Transverse colon (tissue), 4 donors: Measurements from ENCODE around the gene MOGAT1.

Experiments
- EP300 ChIP-seq: sonication (generic); formaldehyde crosslinking; IDR thresholded peaks from one replicate; pipeline ENCODE4 v1.6.1; 2017; ENCODE audit warnings: antibody characterized with exemption, low read depth
- POLR2A ChIP-seq: fragments of 450-650 bp; IDR thresholded peaks from one replicate; pipeline ENCODE4 v1.6.1; 2016; ENCODE audit warnings: antibody characterized with exemption, mild to moderate bottlenecking, moderate library complexity
- POLR2AphosphoS5 ChIP-seq, 3 donors: sonication (generic); formaldehyde crosslinking; IDR thresholded peaks; one replicate each; pipeline ENCODE4 v1.6.1; 2016; ENCODE audit warnings: antibody characterized with exemption in 3 of 3
- TF ChIP-seq, protein P1 (sequence below), 5 experiments: fragments of 200-600 bp in 3 of 5; fragments of 450-650 bp in 2 of 5; sonication (generic) in 3 of 5; IDR thresholded peaks; 1 replicate in 2 of 5; 2 replicates in 3 of 5; pipeline ENCODE4 v1.5.1; 2016 to 2017; ENCODE audit warnings: antibody characterized with exemption in 5 of 5, inconsistent platforms in 3 of 5, mild to moderate bottlenecking in 2 of 5, moderate library complexity in 1 of 5

DNA sequence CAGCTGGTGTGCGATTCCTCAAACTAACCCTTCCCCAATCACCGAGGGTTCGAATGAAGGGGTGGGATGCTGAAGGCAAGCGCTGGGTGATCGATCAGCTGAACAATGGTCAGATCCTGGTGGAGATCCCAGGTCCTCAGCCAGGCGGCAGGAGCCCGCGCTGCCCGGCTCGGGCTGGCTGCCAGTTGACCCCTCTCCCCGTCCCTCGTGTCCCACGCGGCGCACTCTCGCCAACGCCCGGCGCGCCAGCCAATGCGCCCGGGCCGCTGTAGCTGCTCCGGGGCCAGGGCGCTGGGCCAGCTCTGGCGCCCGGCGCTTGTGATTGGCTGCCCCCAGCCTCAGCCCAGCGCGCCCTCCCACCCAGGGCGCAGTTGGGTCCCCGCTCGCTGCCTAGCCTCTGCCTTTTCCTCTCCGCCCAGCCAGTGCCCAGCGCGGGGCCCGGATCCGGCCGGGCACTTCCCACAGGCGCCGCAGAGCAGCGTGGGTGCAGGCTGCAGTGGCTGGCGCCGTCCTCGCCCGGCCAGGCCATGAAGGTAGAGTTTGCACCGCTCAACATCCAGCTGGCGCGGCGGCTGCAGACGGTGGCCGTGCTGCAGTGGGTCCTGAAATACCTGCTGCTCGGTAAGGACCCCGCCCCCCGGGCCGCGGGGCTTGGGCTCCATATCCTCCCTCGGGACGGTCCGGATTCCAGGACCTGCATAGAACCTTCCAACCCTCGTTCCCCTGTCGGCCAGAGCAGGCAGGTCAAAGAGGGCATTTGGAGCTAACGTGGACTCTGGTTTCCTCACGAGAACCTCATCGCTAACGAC, at the start of gene MOGAT1:
- TF ChIP-seq EP300 (no peak), POLR2A (no peak), POLR2AphosphoS5 (IDR thresholded peaks at IDR 0.05) (no peak)
- TF ChIP-seq, protein P1, sequence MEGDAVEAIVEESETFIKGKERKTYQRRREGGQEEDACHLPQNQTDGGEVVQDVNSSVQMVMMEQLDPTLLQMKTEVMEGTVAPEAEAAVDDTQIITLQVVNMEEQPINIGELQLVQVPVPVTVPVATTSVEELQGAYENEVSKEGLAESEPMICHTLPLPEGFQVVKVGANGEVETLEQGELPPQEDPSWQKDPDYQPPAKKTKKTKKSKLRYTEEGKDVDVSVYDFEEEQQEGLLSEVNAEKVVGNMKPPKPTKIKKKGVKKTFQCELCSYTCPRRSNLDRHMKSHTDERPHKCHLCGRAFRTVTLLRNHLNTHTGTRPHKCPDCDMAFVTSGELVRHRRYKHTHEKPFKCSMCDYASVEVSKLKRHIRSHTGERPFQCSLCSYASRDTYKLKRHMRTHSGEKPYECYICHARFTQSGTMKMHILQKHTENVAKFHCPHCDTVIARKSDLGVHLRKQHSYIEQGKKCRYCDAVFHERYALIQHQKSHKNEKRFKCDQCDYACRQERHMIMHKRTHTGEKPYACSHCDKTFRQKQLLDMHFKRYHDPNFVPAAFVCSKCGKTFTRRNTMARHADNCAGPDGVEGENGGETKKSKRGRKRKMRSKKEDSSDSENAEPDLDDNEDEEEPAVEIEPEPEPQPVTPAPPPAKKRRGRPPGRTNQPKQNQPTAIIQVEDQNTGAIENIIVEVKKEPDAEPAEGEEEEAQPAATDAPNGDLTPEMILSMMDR (IDR thresholded peaks at IDR 0.05), result peak in 1 of 5 experiments; percentile 22
